MM.1S (cell line): ENCODE data around the gene NUP155.
A peak's percentile ranks its signal among the peaks of the same experiment; 100 is the strongest.
"Not testable (repeated sequence)": the region's sequence is repeated elsewhere in the genome, so short reads cannot be mapped to it uniquely, and the experiment has no call there.

ENCODE experiments used
- DNase-seq: peaks from one replicate; pipeline ENCODE4 v3.0.0-alpha.2; 2015
- H2AFZ ChIP-seq: fragments of 300-600 bp; sonication (generic); 2 replicates; pipeline ENCODE4 v1.6.0; 2016; ENCODE audit warnings: antibody characterized with exemption, low read length
- H3F3A ChIP-seq: fragments of 300-600 bp; sonication (generic); 2 replicates; pipeline ENCODE4 v1.6.1; 2016; ENCODE audit warnings: mild to moderate bottlenecking, antibody characterized with exemption, low read length, moderate library complexity, mixed read lengths; ENCODE audit not compliant: insufficient read depth
- H3K27ac ChIP-seq: fragments of 300-600 bp; sonication (generic); 2 replicates; pipeline ENCODE4 v1.5.1; 2016; ENCODE audit warnings: mild to moderate bottlenecking, low read length
- H3K27me3 ChIP-seq: fragments of 300-600 bp; sonication (generic); replicated peaks from 2 replicates; pipeline ENCODE4 v1.6.0; 2016; ENCODE audit warnings: low read length; ENCODE audit not compliant: insufficient read depth
- H3K36me3 ChIP-seq: fragments of 300-600 bp; sonication (generic); replicated peaks from 2 replicates; pipeline ENCODE4 v1.6.1; 2016; ENCODE audit warnings: mild to moderate bottlenecking, low read length, mixed read lengths; ENCODE audit not compliant: insufficient read depth
- H3K4me1 ChIP-seq: fragments of 300-600 bp; sonication (generic); 2 replicates; pipeline ENCODE4 v1.6.1; 2016; ENCODE audit warnings: low read length, mixed read lengths
- H3K4me2 ChIP-seq: fragments of 300-600 bp; sonication (generic); 2 replicates; pipeline ENCODE4 v1.6.0; 2016; ENCODE audit warnings: low read depth, low read length
- H3K4me3 ChIP-seq: fragments of 300-600 bp; sonication (generic); 2 replicates; pipeline ENCODE4 v1.5.1; 2016; ENCODE audit warnings: low read length, mixed read lengths
- H3K79me2 ChIP-seq: fragments of 300-600 bp; sonication (generic); 2 replicates; pipeline ENCODE4 v1.6.1; 2016; ENCODE audit warnings: mixed run types, low read length, mixed read lengths
- H3K9ac ChIP-seq: fragments of 300-600 bp; sonication (generic); 2 replicates; pipeline ENCODE4 v1.6.1; 2016; ENCODE audit warnings: low read length, mixed read lengths
- H3K9me2 ChIP-seq: fragments of 300-600 bp; sonication (generic); replicated peaks from 2 replicates; pipeline ENCODE4 v1.6.1; 2016; ENCODE audit warnings: mild to moderate bottlenecking, low read length, mixed read lengths; ENCODE audit not compliant: insufficient read depth
- H3K9me3 ChIP-seq: fragments of 300-600 bp; sonication (generic); replicated peaks from 2 replicates; pipeline ENCODE4 v1.6.1; 2016; ENCODE audit warnings: mild to moderate bottlenecking, low read length, mixed read lengths; ENCODE audit not compliant: insufficient read depth
- H4K20me1 ChIP-seq: fragments of 300-600 bp; sonication (generic); 2 replicates; pipeline ENCODE4 v1.6.1; 2016; ENCODE audit warnings: mild to moderate bottlenecking, low read length, moderate library complexity, mixed read lengths; ENCODE audit not compliant: insufficient read depth
- EZH2 ChIP-seq: fragments of 300-600 bp; sonication (generic); optimal IDR thresholded peaks from 2 replicates; pipeline ENCODE3; 2017; ENCODE audit warnings: low read depth, mild to moderate bottlenecking, antibody characterized with exemption, low read length, mixed read lengths
- EZH2phosphoT487 ChIP-seq: fragments of 300-600 bp; sonication (generic); IDR thresholded peaks from 2 replicates; pipeline ENCODE4 v1.6.1; 2018; ENCODE audit warnings: antibody characterized with exemption, low read length
- TF ChIP-seq, protein P1 (sequence below): fragments of 300-600 bp; sonication (generic); IDR thresholded peaks from 2 replicates; pipeline ENCODE4 v1.5.1; 2016; ENCODE audit warnings: antibody characterized with exemption, low read length, mixed read lengths

Gene NUP155

DNA sequence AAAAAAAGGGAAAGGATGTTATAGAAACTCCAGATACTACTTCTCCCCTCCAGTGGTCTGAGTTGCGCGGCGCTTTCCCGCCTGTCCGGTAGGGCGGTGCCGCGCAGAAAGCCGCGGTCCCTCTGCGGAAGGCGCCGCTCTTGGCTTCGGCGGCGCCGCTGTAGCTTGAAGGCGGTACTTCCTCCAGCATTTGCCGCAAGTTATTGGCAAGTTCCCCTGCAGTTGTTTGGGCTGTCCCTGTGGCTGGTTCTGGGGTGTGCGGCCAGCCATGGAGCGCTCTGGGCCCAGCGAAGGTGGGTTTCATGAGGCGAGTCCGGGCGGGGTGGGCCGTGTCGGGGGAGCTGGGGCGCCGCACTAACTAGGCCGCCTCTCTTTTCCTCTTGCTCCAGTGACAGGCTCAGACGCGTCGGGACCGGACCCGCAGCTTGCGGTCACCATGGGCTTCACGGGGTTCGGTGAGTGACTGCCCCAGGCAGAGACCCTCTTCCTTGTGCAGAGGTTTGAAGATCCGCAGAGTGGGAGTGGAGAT is 8.3 kb upstream of the NUP155 start, which contains the start of gene WDR70:
Gene WDR70 (plus strand): TSS at position 219 of the 529 bp plus-strand sequence. CDS start 50 bp downstream, at position 269.
- H3K36me3 ChIP-seq, H3K4me1 ChIP-seq, H3K27me3 ChIP-seq, H3F3A ChIP-seq, H3K27ac ChIP-seq, H3K9me3 ChIP-seq, H4K20me1 ChIP-seq, H3K79me2 ChIP-seq, H3K9me2 ChIP-seq: not testable (repeated sequence)
- peak within 1 kb of the TSS; percentile 66 for H2AFZ ChIP-seq
- peak; percentile 95 for DNase-seq
- TF ChIP-seq, protein P1, sequence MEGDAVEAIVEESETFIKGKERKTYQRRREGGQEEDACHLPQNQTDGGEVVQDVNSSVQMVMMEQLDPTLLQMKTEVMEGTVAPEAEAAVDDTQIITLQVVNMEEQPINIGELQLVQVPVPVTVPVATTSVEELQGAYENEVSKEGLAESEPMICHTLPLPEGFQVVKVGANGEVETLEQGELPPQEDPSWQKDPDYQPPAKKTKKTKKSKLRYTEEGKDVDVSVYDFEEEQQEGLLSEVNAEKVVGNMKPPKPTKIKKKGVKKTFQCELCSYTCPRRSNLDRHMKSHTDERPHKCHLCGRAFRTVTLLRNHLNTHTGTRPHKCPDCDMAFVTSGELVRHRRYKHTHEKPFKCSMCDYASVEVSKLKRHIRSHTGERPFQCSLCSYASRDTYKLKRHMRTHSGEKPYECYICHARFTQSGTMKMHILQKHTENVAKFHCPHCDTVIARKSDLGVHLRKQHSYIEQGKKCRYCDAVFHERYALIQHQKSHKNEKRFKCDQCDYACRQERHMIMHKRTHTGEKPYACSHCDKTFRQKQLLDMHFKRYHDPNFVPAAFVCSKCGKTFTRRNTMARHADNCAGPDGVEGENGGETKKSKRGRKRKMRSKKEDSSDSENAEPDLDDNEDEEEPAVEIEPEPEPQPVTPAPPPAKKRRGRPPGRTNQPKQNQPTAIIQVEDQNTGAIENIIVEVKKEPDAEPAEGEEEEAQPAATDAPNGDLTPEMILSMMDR, result peak; percentile 73
- peak within 1 kb of the TSS; percentile 75 for H3K9ac ChIP-seq
- H3K4me2 ChIP-seq, result peak within 1 kb of the TSS; percentile 60; the same call in 1 of the 2 replicates
- peak within 1 kb of the TSS; percentile 86 for H3K4me3 ChIP-seq

DNA sequence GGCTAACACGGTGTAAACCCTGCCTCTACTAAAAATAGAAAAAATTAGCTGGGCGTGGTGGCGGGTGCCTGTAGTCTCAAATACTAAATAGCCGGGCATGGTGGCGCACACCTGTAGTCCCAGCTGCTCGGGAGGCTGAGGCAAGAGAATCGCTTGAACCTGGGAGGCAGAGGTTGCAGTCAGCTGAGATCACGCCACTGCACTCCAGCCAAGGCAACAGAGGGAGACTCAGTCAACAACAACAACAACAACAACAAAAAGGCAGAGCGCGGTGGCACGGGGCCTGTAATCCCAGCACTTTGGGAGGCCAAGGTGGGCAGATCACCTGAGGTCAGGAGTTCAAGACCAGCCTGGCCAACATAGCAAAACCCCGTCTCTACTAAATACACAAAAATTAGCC is 7.2 kb upstream of the NUP155 start:
- H3K4me2 ChIP-seq, H3K27ac ChIP-seq: not testable (repeated sequence)

DNA sequence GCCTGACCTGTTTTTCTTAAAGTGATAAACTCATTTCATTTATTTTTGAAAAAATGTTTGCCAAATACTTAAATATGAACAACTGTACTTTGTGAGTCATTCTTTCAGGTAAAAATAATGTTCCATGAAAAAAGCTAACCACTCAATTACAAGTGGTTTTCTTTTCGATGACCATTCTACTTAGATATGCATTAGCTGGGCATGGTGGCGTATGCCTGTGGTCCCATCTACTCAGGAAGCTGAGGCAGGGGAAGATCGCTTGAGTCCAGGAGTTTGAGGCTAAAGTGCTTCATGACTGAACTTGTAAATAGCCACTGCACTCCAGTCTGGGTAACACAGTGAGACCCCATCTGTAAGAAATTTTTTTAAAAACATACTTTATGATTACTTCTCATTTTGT is 4.2 kb upstream of the NUP155 start:
- no peak overlapping the region for H3K4me3 ChIP-seq
- H4K20me1 ChIP-seq, result no peaks in the 10 kb centered on the region
- H3K9me2 ChIP-seq, result no peaks in the 10 kb centered on the region
- no peak overlapping the region for H2AFZ ChIP-seq
- no peaks in the 10 kb centered on the region for H3K9me3 ChIP-seq
- no peak for DNase-seq
- H3K27ac ChIP-seq, result no peak overlapping the region
- H3K4me2 ChIP-seq, result no peak overlapping the region
- no peaks in the 10 kb centered on the region for H3K36me3 ChIP-seq
- H3K4me1 ChIP-seq, result 0 out of 2 replicates have a peak, but pooled peaks cover 5% of the 10 kb centered on the region
- TF ChIP-seq EZH2 (no peak), EZH2phosphoT487 (no peak)
- TF ChIP-seq, protein P1, result no peak
- no peaks in the 10 kb centered on the region for H3K27me3 ChIP-seq
- H3K9ac ChIP-seq, result no peak overlapping the region
- H3K79me2 ChIP-seq, result peaks cover 15% of the 10 kb centered on the region
- peaks cover 16% of the 10 kb centered on the region for H3F3A ChIP-seq

More for the DNA sequence above, 7.2 kb upstream of the NUP155 start:
- not testable (repeated sequence) for DNase-seq, H3F3A ChIP-seq, H3K4me1 ChIP-seq, H3K36me3 ChIP-seq, H3K4me3 ChIP-seq, H3K9me2 ChIP-seq, H2AFZ ChIP-seq, H3K9me3 ChIP-seq, H4K20me1 ChIP-seq, H3K9ac ChIP-seq, H3K27me3 ChIP-seq, H3K79me2 ChIP-seq

DNA sequence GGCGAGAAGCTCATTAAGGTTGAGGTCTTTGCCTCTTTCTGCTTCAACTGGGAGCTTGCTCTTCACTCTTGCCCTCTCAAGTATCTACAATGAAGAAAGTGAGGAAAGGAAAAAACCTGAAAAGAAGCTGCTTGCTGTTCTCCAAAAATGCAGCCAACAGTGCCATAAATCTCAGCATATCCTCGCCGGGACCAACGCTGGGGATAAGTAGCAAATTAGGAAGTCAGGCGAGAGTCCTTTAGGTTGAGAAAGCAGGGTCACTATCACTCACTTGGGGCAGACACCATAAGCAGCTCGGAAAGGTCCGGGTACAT is 399 bp downstream of the NUP155 start:
- DNase-seq, result no peak
- H2AFZ ChIP-seq, result peak overlapping the region; percentile 85

More for the DNA sequence above, 399 bp downstream of the NUP155 start:
- peak overlapping the region; percentile 95 for H3K9ac ChIP-seq
- H3F3A ChIP-seq, result peaks cover 16% of the 10 kb centered on the region
- TF ChIP-seq, protein P1, result no peak
- TF ChIP-seq EZH2 (no peak), EZH2phosphoT487 (no peak)
- no peaks in the 10 kb centered on the region for H4K20me1 ChIP-seq
- H3K36me3 ChIP-seq, result no peaks in the 10 kb centered on the region
- no peaks in the 10 kb centered on the region for H3K9me3 ChIP-seq
- H3K4me1 ChIP-seq, result peaks cover 14% of the 10 kb centered on the region
- peak overlapping the region; percentile 98 for H3K4me3 ChIP-seq
- peak overlapping the region; percentile 50 for H3K4me2 ChIP-seq
- H3K27ac ChIP-seq, result peak overlapping the region; percentile 66
- peaks cover 52% of the 10 kb centered on the region for H3K79me2 ChIP-seq
- no peaks in the 10 kb centered on the region for H3K27me3 ChIP-seq
- H3K9me2 ChIP-seq, result no peaks in the 10 kb centered on the region
